Prostate gland (tissue), 2 donors: ENCODE data around the gene SH3PXD2A.

Source experiments
- CTCF ChIP-seq, 4 experiments: fragments of 200-600 bp in 2 of 4; fragments of 450-650 bp in 2 of 4; sonication (generic) in 2 of 4; IDR thresholded peaks; 1 replicate in 3 of 4; 2 replicates in 1 of 4; pipeline ENCODE4 v1.5.1; 2016 to 2019; ENCODE audit warnings: antibody characterized with exemption in 4 of 4, mild to moderate bottlenecking in 2 of 4, moderate library complexity in 2 of 4
- POLR2A ChIP-seq: fragments of 450-650 bp; IDR thresholded peaks from one replicate; pipeline ENCODE4 v1.6.1; 2016; ENCODE audit warnings: antibody characterized with exemption, mild to moderate bottlenecking

GRCh38 chr10:103599211-103599610, 256.2 kb downstream of the SH3PXD2A start:
- TF ChIP-seq POLR2A, result no peak
- TF ChIP-seq CTCF (IDR thresholded peaks at IDR 0.05), result no peak
